Ovary (tissue), 9 donors: ENCODE measurements around the gene GGCX. TPM values are rescaled to one million over a fixed set of nuclear protein-coding genes. Genes with fewer than 3 reads are reported as not detected.

Source experiments
- DNase-seq, 5 donors: peaks; one replicate each; pipeline ENCODE4 v3.0.0-alpha.2; 2019 to 2020
- H3K27ac ChIP-seq, 2 donors: fragments of 200-600 bp; one replicate each; pipeline versions ENCODE4 v1.5.1 to v1.8.0; 2019 to 2022
- H3K27me3 ChIP-seq: fragments of 200-600 bp; one replicate; pipeline ENCODE4 v1.8.0; 2022
- H3K36me3 ChIP-seq: fragments of 200-600 bp; sonication (generic); one replicate; pipeline ENCODE4 v1.5.1; 2019
- H3K4me1 ChIP-seq: one replicate; pipeline ENCODE4 v1.8.1; 2013; ENCODE audit warnings: mild to moderate bottlenecking, moderate library complexity; ENCODE audit not compliant: insufficient read depth
- H3K4me3 ChIP-seq: fragments of 200-600 bp; sonication (generic); one replicate; pipeline ENCODE4 v1.5.1; 2017
- H3K9me3 ChIP-seq, 2 donors: fragments of 200-600 bp in 1 of 2; sonication (generic) in 1 of 2; one replicate each; pipeline versions ENCODE4 v1.5.1 to v1.8.1; 2013 to 2019; ENCODE audit warnings: mild to moderate bottlenecking in 1 of 2, moderate library complexity in 1 of 2
- EP300 ChIP-seq: sonication (generic); formaldehyde crosslinking; IDR thresholded peaks from one replicate; pipeline ENCODE4 v1.6.1; 2017; ENCODE audit warnings: antibody characterized with exemption
- POLR2A ChIP-seq: fragments of 450-650 bp; IDR thresholded peaks from one replicate; pipeline ENCODE4 v1.6.1; 2017; ENCODE audit warnings: antibody characterized with exemption, mild to moderate bottlenecking, moderate library complexity
- WGBS, 3 donors: extraction: QIAGEN DNeasy Blood & Tissue Kit in 1 of 3; methylation state at CpG; one replicate each; pipeline versions ENCODE4 v1.1.5 to v1.1.7; 2013 to 2017; 5-methylcytosine and 5-hydroxymethylcytosine counted together
- intact Hi-C, 4 donors: fragments of 100-400 bp; cut with DNase I; formaldehyde crosslinking; loops; one replicate each; pipeline versions ENCODE4 v1.11.0 to v1.15.1; 2022 to 2023
- polyA plus RNA-seq, 2 donors: library from polyadenylated mRNA; stranded (reverse); fragments of 200-250 nt in 1 of 2; fragments of 350-450 nt in 1 of 2; fragmentation: Illumina TruSeq in 1 of 2; extraction: RNeasy Lipid Tissue Mini Kit (QIAGEN cat#74804) in 1 of 2; gene quantifications; one replicate each; pipeline ENCODE4 v1.2.3, GENCODE V29; 2013 to 2014
- total RNA-seq, 7 donors: library from RNA; depleted of rRNA in 2 of 7; stranded (reverse); fragments of >200 nt in 2 of 7; fragmentation: NEBNext Ultra II Directional in 3 of 7; extraction: Animal tissue kit (Norgen Biotek cat#: 25700) in 3 of 7; gene quantifications; one replicate each; pipeline versions ENCODE4 v1.1.0 to v1.2.4, GENCODE V29; 2016 to 2023
- TF ChIP-seq, protein P1 (sequence below), 3 donors: fragments of 450-650 bp in 2 of 3; fragments of 200-600 bp in 1 of 3; IDR thresholded peaks; one replicate each; pipeline versions ENCODE4 v1.5.1 to v1.8.0; 2016 to 2022; ENCODE audit warnings: antibody characterized with exemption in 3 of 3, mild to moderate bottlenecking in 1 of 3
- donor health status: DM: no; HTN: no; CAD: no; lungs with moderate emphysema.
- donor health status: DM: no; HTN: no; CAD: no.
- donor health status: Bipolar disorder and iron deficiency.
- donor health status: DM: yes; HTN: yes; CAD: no.
- donor health status: DM: no; HTN: no; CAD: no.
- donor health status: DM: yes; HTN: yes; CAD: no.

GGCX gene
- total and polyA plus RNA-seq, 9 donors: 14.2 to 35.5 (median 33.3) TPM

DNA sequence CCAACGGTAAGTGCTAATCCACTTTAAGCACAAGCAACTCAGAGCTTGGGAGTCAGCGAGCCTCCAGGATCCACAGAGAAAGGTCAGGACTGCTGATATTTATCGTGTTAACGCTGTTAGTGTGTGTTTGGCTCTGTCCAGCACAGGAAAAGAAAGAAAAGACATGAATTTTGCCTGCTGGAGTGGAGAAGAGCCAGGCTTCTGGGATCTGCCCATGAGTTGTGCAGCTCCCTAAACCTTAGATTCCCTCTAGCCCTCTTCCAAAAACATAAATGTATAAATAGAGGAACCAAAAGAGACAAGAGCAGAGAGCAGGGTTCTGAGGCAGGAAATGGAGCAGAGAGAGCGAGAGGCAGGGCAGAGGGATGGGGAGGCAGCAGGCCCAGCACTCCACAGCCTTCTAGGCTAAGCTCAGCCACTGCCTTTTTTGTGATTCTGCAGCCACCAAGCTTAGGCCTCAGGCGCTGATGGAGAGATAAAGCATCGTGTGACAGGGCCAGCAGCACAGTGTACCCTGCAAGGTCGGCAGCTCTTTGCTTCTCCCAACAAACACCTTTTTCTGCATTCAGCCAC, 36.9 kb downstream of the GGCX start:
- TF ChIP-seq EP300 (no peak), POLR2A (no peak)
- TF ChIP-seq, protein P1, sequence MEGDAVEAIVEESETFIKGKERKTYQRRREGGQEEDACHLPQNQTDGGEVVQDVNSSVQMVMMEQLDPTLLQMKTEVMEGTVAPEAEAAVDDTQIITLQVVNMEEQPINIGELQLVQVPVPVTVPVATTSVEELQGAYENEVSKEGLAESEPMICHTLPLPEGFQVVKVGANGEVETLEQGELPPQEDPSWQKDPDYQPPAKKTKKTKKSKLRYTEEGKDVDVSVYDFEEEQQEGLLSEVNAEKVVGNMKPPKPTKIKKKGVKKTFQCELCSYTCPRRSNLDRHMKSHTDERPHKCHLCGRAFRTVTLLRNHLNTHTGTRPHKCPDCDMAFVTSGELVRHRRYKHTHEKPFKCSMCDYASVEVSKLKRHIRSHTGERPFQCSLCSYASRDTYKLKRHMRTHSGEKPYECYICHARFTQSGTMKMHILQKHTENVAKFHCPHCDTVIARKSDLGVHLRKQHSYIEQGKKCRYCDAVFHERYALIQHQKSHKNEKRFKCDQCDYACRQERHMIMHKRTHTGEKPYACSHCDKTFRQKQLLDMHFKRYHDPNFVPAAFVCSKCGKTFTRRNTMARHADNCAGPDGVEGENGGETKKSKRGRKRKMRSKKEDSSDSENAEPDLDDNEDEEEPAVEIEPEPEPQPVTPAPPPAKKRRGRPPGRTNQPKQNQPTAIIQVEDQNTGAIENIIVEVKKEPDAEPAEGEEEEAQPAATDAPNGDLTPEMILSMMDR (IDR thresholded peaks at IDR 0.05): no peak
- WGBS, 3 donors: 25 to 32% (median 28%) methylated on average over 8 of the region's 8 CpGs

DNA sequence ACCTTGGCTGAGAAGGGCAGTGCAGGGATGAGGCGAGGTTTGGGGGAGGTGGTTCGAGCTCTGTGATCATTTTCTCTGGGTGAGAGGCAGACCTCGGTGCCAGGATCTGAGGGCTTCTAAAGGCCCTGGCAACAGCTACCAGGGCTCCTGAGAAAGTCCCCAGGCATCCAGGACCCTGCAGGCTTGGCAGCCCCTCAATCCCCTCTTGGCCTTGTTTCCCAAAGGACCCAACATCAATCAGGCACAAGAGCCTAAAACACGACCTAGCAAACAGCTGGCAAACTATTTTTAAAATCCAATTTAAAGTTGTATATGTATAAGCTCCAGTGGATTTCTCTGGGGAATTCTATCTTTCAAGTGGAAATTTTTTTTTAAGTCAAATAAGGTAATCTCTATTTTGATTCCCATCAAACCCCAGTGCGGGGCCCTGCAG, 37.4 kb downstream of the GGCX start:
- no peaks in the 10 kb centered on the region for H3K9me3 ChIP-seq
- H3K4me1 ChIP-seq: peaks cover 5% of the 10 kb centered on the region
- no peak for DNase-seq
- WGBS, 3 donors: 45 to 50% (median 47%) methylated on average over 5 of the region's 5 CpGs
- H3K27me3 ChIP-seq: no peaks in the 10 kb centered on the region
- no peaks in the 10 kb centered on the region for H3K36me3 ChIP-seq
- no peak overlapping the region for H3K27ac ChIP-seq
- TF ChIP-seq POLR2A (no peak), EP300 (no peak)
- TF ChIP-seq, protein P1 (IDR thresholded peaks at IDR 0.05): no peak
- H3K4me3 ChIP-seq: no peak overlapping the region
- intact Hi-C loops: loop anchor here in 1 of 4 donors (10.0 kb wide), 1 partner anchor 49 kb away; no protein-coding TSS in a partner anchor

More for the DNA sequence above, 36.9 kb downstream of the GGCX start:
- Histone ChIP-seq H3K27me3 (no peaks in the 10 kb centered on the region), H3K27ac (no peak overlapping the region), H3K36me3 (no peaks in the 10 kb centered on the region), H3K4me1 (peaks cover 5% of the 10 kb centered on the region), H3K9me3 (no peaks in the 10 kb centered on the region), H3K4me3 (no peak overlapping the region)
- no peak for DNase-seq
- intact Hi-C loops: loop anchor here in 1 of 4 donors (10.0 kb wide), 1 partner anchor 50 kb away; no protein-coding TSS in a partner anchor

DNA sequence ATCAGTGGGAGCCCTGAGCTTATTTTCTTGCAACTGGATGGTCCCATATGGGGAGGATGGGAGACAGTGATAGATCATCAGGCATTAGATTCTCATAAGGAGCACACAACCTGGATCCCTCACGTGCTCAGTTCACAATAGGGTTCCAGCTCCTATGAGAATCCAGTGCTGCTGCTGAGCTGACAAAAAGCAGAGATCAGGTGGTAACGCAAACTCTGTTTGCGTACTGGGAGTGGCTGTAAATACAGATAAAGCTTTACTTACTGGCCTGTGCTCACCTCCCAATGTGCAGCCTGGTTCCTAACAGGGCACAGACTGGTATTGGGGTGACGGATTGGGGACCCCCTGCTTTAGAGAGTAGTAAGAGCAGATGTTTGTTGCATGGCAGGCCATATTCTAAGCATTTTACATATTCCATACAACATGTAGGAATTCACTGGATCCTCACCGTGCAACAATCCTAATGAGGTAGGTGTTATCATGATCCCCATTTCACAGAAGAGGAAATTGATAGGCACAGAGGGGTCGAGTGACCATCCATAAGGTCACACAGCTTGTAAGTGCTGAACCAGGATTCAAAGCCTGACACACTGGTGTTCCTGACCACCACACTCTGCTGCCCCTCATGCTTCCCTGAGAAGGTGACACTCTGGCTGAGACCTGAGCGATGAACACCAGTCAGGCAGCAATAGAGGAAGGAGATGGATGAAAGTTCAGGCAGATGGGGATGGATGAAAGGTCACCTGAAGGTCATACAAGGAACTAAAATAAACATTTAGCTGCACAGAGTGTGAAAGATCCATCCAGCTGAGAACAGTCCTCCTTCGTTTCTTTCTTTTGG, 38.0 kb downstream of the GGCX start:
- WGBS, 3 donors: 81 to 85% (median 85%) methylated on average over 8 of the region's 8 CpGs
- Histone ChIP-seq H3K36me3 (no peaks in the 10 kb centered on the region), H3K27me3 (no peaks in the 10 kb centered on the region), H3K4me1 (peaks cover 5% of the 10 kb centered on the region), H3K9me3 (no peaks in the 10 kb centered on the region), H3K27ac (no peak overlapping the region), H3K4me3 (no peak overlapping the region)
- no peak for DNase-seq
- TF ChIP-seq EP300 (no peak), POLR2A (no peak)
- TF ChIP-seq, protein P1 (IDR thresholded peaks at IDR 0.05): no peak
- intact Hi-C loops: loop anchor here in 1 of 4 donors (10.0 kb wide), 1 partner anchor 48 kb away; no protein-coding TSS in a partner anchor

DNA sequence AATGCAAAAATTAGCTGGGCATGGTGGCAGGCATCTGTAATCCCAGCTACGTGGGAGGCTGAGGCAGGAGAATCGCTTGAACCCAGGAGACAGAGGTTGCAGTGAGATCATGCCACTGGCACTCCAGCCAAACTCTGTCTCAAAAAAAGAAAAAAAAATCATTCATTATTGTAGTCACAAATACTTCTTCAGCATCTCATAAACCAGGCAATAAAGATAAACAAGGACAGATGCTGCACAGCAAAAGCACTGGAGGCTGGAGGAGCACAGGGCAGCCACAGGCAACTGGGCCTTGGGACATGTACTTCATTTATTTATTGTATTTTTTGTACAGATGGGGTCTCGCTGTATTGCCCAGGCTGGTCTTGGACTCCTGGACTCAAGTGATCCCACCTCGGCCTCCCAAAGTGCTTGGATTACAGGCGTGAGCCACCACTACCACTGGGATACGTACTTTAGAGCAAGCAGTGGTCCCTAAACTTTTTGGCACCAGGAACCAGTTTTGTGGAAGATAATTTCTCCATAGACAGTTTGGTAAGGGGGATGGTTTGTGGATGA, 39.1 kb downstream of the GGCX start:
- TF ChIP-seq EP300 (no peak), POLR2A (no peak)
- TF ChIP-seq, protein P1 (IDR thresholded peaks at IDR 0.05): no peak
- WGBS, 3 donors: 93 to 95% (median 95%) methylated on average over 6 of the region's 6 CpGs
- H3K27me3 ChIP-seq: no peaks in the 10 kb centered on the region
- no peak overlapping the region for H3K27ac ChIP-seq
- H3K4me3 ChIP-seq: no peak overlapping the region
- intact Hi-C loops: loop anchor here in 1 of 4 donors (10.0 kb wide), 1 partner anchor 47 kb away; no protein-coding TSS in a partner anchor
- DNase-seq: no peak
- no peaks in the 10 kb centered on the region for H3K36me3 ChIP-seq
- H3K9me3 ChIP-seq: no peaks in the 10 kb centered on the region
- peaks cover 5% of the 10 kb centered on the region for H3K4me1 ChIP-seq
